K562 (cell line): ENCODE measurements around the gene ZDHHC14. TPM values are rescaled to one million over a fixed set of nuclear protein-coding genes. Genes with fewer than 3 reads are reported as not detected.

Experiments used
- ATAC-seq: fragments of 200-7000 bp; cut with Tn5 transposase; 3 replicates; pipeline ENCODE4 v1.9.1; 2020; ENCODE audit warnings: moderate library complexity
- BruUV-seq: library from RNA; stranded (reverse); fragments of 400-500 nt; replicated peaks from 2 replicates; lab custom pipeline; 2021; lab: Mats Ljungman, UMichigan
- CTCF ChIA-PET: fragments of 300-600 bp; formaldehyde crosslinking; extraction: SDS; loops from one replicate; lab custom pipeline; 2021; ENCODE audit warnings: low intra/inter-chr PET ratio; lab: Yijun Ruan, JAX
- POLR2A ChIA-PET: fragments of 300-600, 350-650 bp; sonication (Branson Sonifier 250); formaldehyde crosslinking; extraction: SDS; loops from one replicate; lab custom pipeline; 2021; ENCODE audit warnings: antibody characterized with exemption, inconsistent platforms; lab: Yijun Ruan, JAX
- DNase-seq, 4 experiments: peaks; one replicate each; pipeline versions ENCODE4 v3.0.0 to v3.0.0-alpha.2; 2011 to 2018; ENCODE audit warnings: low spot score in 3 of 4, mixed read lengths in 3 of 4; ENCODE audit errors: extremely low read depth in 1 of 4
- FAIRE-seq: peaks from 2 replicates; lab custom pipeline; 2011; peaks lifted over from hg19 to GRCh38; lab: Jason Lieb, UNC
- H2AFZ ChIP-seq: 2 replicates; pipeline ENCODE4 v1.6.0; 2011; ENCODE audit warnings: low read depth, low read length, control low read depth, inconsistent platforms
- H3K27ac ChIP-seq: fragments of 200-600 bp; 3 replicates; pipeline ENCODE4 v1.8.0; 2011; ENCODE audit warnings: low read depth, mild to moderate bottlenecking, control low read depth, inconsistent platforms, low read length, moderate library complexity, mixed read lengths; ENCODE audit errors: extremely low read depth
- H3K27me3 ChIP-seq, 2 experiments: fragments of 300-600 bp in 1 of 2; 2 replicates in 1 of 2; 3 replicates in 1 of 2; pipeline versions ENCODE4 v1.6.0 to v1.8.0; 2011; ENCODE audit warnings: inconsistent platforms in 2 of 2, low read length in 2 of 2, mild to moderate bottlenecking in 1 of 2, mixed read lengths in 1 of 2, moderate library complexity in 1 of 2; ENCODE audit not compliant: control insufficient read depth in 2 of 2, insufficient read depth in 2 of 2
- H3K36me3 ChIP-seq: fragments of 300-600 bp; 3 replicates; pipeline ENCODE4 v1.8.0; 2011; ENCODE audit warnings: mild to moderate bottlenecking, low read length, inconsistent platforms; ENCODE audit not compliant: control insufficient read depth, insufficient read depth
- H3K4me1 ChIP-seq, 2 experiments: fragments of 200-600 bp in 1 of 2; replicated peaks in 1 of 2; 2 replicates in 1 of 2; 3 replicates in 1 of 2; pipeline versions ENCODE4 v1.5.1 to v1.8.0; 2011; ENCODE audit warnings: inconsistent platforms in 2 of 2, low read length in 2 of 2, mild to moderate bottlenecking in 1 of 2, mixed read lengths in 1 of 2, moderate library complexity in 1 of 2; ENCODE audit not compliant: control insufficient read depth in 2 of 2, insufficient read depth in 2 of 2
- H3K4me2 ChIP-seq: 2 replicates; pipeline ENCODE4 v1.6.1; 2011; ENCODE audit warnings: low read length, control low read depth, inconsistent platforms, mixed read lengths; ENCODE audit not compliant: insufficient read depth
- H3K4me3 ChIP-seq: fragments of 200-600 bp; sonication (generic), shearing (Covaris generic); 2 replicates; pipeline ENCODE4 v1.5.1; 2016; ENCODE audit warnings: control low read depth, inconsistent platforms
- H3K79me2 ChIP-seq: fragments of 200-600 bp; 3 replicates; pipeline ENCODE4 v1.8.0; 2011; ENCODE audit warnings: low read length, inconsistent platforms; ENCODE audit not compliant: control insufficient read depth, insufficient read depth
- H3K9ac ChIP-seq, 2 experiments: 2 replicates each; pipeline versions ENCODE4 v1.6.0 to v1.6.1; 2011; ENCODE audit warnings: low read depth in 2 of 2, low read length in 2 of 2, control low read depth in 1 of 2, inconsistent platforms in 1 of 2, mild to moderate bottlenecking in 1 of 2, mixed read lengths in 1 of 2; ENCODE audit not compliant: insufficient read depth in 1 of 2
- H3K9me1 ChIP-seq: one replicate; pipeline ENCODE4 v1.6.0; 2011; ENCODE audit warnings: inconsistent platforms, mild to moderate bottlenecking, low read length, moderate library complexity; ENCODE audit not compliant: control insufficient read depth, insufficient read depth
- H3K9me3 ChIP-seq: replicated peaks from 2 replicates; pipeline ENCODE4 v1.5.1; 2011; ENCODE audit warnings: low read depth, low read length, inconsistent platforms; ENCODE audit not compliant: control insufficient read depth, insufficient read depth
- H4K20me1 ChIP-seq: replicated peaks from 2 replicates; pipeline ENCODE4 v1.6.1; 2011; ENCODE audit warnings: low read length, inconsistent platforms, mixed read lengths; ENCODE audit not compliant: control insufficient read depth, insufficient read depth
- ADNP ChIP-seq: fragments of 200-800 bp; sonication (Bioruptor generic); IDR thresholded peaks from 2 replicates; pipeline ENCODE4 v1.6.1; 2016; ENCODE audit warnings: missing genetic modification characterization, missing compliant biosample characterization
- CXXC5 ChIP-seq: fragments of 250-450 bp; sonication (Bioruptor Pico); IDR thresholded peaks from 2 replicates; pipeline ENCODE4 v1.8.0; 2022; ENCODE audit warnings: inconsistent platforms, mild to moderate bottlenecking, moderate library complexity
- DMBX1 ChIP-seq: fragments of 250-450 bp; sonication (Bioruptor Pico); IDR thresholded peaks from 2 replicates; pipeline ENCODE4 v1.8.0; 2022; ENCODE audit warnings: inconsistent platforms, mild to moderate bottlenecking, moderate library complexity, borderline replicate concordance
- FOS ChIP-seq: IDR thresholded peaks from 3 replicates; pipeline ENCODE4 v1.6.1; 2011; ENCODE audit not compliant: insufficient read length; ENCODE audit errors: extremely low read depth
- GTF2F1 ChIP-seq: IDR thresholded peaks from 2 replicates; pipeline ENCODE4 v1.6.1; 2011; ENCODE audit warnings: low read depth, low read length, improper control_type of control experiment
- HIVEP1 ChIP-seq: fragments of 250-450 bp; sonication (Bioruptor Pico); IDR thresholded peaks from 2 replicates; pipeline ENCODE4 v1.4.0; 2020; ENCODE audit warnings: mild to moderate bottlenecking
- MAFG ChIP-seq: fragments of 450-650 bp; conservative IDR thresholded peaks from 2 replicates; pipeline ENCODE4 v1.6.1; 2016; ENCODE audit warnings: missing genetic modification characterization, missing compliant biosample characterization
- MAFK ChIP-seq: IDR thresholded peaks from 2 replicates; pipeline ENCODE4 v1.6.1; 2011; ENCODE audit warnings: low read length, improper control_type of control experiment
- POLR2G ChIP-seq: fragments of 200-400 bp; formaldehyde crosslinking; IDR thresholded peaks from 2 replicates; pipeline ENCODE4 v1.6.1; 2017; ENCODE audit warnings: low read depth, mild to moderate bottlenecking, antibody characterized with exemption, low read length, moderate library complexity
- RFX1 ChIP-seq: fragments of 450-650 bp; IDR thresholded peaks from 2 replicates; pipeline ENCODE4 v1.6.1; 2016; ENCODE audit warnings: mild to moderate bottlenecking, moderate library complexity
- SRF ChIP-seq, 2 experiments: fragments of 250-450, 450-650 bp in 1 of 2; sonication (Bioruptor Pico) in 1 of 2; sonication (generic) in 1 of 2; formaldehyde crosslinking; IDR thresholded peaks; 2 replicates each; pipeline versions ENCODE4 v1.5.0 to v1.5.1; 2020 to 2022; ENCODE audit warnings: mild to moderate bottlenecking in 1 of 2, missing genetic modification reagents in 1 of 2
- TARDBP ChIP-seq: fragments of 450-650 bp; IDR thresholded peaks from 2 replicates; pipeline ENCODE4 v1.6.1; 2016
- TCF7L2 ChIP-seq: fragments of 150-350 bp; IDR thresholded peaks from 2 replicates; pipeline ENCODE4 v1.6.1; 2016; ENCODE audit warnings: low read depth, mild to moderate bottlenecking, low read length, moderate library complexity
- ZNF280B ChIP-seq: fragments of 250-450 bp; sonication (Bioruptor Pico); IDR thresholded peaks from 2 replicates; pipeline ENCODE4 v1.5.1; 2021; ENCODE audit warnings: mild to moderate bottlenecking
- ZNF668 ChIP-seq: fragments of 250-450 bp; sonication (Bioruptor Pico); IDR thresholded peaks from 2 replicates; pipeline ENCODE4 v1.8.0; 2022; ENCODE audit warnings: mild to moderate bottlenecking, inconsistent platforms
- ZNF695 ChIP-seq: fragments of 450-650 bp; formaldehyde crosslinking; IDR thresholded peaks from 2 replicates; pipeline ENCODE4 v1.4.0; 2020; ENCODE audit warnings: mild to moderate bottlenecking, moderate library complexity
- WGBS: fragments of 100-300 bp; shearing (Covaris generic); methylation state at CpG from one replicate; pipeline ENCODE4 v1.1.6; 2016; ENCODE audit warnings: low coverage, mixed read lengths; ENCODE audit not compliant: insufficient coverage; ENCODE audit errors: missing lambda C conversion rate; 5-methylcytosine and 5-hydroxymethylcytosine counted together
- in situ Hi-C: fragments of 300-500 bp; cut with MboI; formaldehyde crosslinking; loops from 4 replicates; pipeline ENCODE4 v1.15.0; 2018; ENCODE audit warnings: inconsistent platforms, mixed read lengths
- intact Hi-C: fragments of 100-400 bp; cut with micrococcal nuclease; formaldehyde crosslinking; loops from 2 replicates; pipeline ENCODE4 v1.14.2; 2022
- polyA plus RNA-seq, 8 experiments: library from polyadenylated mRNA; depleted of rRNA in 4 of 8; stranded (reverse) in 5 of 8; unstranded in 3 of 8; fragments of >200 nt; fragmentation: Nextera tagmentation in 2 of 8; fragmentation: Illumina TruSeq in 1 of 8; extraction: Ambion mirVana in 2 of 8; extraction: Trizol in 1 of 8; gene quantifications; 2 replicates each; pipeline versions ENCODE4 v1.2.1 to v1.2.3, GENCODE V29; 2011 to 2014; ENCODE audit warnings: inconsistent platforms in 1 of 8, missing spikeins in 1 of 8
- total RNA-seq, 7 experiments: library from RNA; depleted of rRNA in 6 of 7; stranded (reverse); fragments of >200 nt in 6 of 7; fragmentation: Illumina TruSeq in 2 of 7; extraction: Trizol in 2 of 7; gene quantifications; 2 replicates each; pipeline versions ENCODE4 v1.2.1 to v1.2.3, GENCODE V29; 2011 to 2021; ENCODE audit warnings: low replicate concordance in 1 of 7

The ZDHHC14 gene
- total and polyA plus RNA-seq, 9 of the 15 experiments (the other 6 are each of a cell fraction or from before 2014, with no cell fraction given): 0.92 to 23.1 (median 13.8) TPM

DNA sequence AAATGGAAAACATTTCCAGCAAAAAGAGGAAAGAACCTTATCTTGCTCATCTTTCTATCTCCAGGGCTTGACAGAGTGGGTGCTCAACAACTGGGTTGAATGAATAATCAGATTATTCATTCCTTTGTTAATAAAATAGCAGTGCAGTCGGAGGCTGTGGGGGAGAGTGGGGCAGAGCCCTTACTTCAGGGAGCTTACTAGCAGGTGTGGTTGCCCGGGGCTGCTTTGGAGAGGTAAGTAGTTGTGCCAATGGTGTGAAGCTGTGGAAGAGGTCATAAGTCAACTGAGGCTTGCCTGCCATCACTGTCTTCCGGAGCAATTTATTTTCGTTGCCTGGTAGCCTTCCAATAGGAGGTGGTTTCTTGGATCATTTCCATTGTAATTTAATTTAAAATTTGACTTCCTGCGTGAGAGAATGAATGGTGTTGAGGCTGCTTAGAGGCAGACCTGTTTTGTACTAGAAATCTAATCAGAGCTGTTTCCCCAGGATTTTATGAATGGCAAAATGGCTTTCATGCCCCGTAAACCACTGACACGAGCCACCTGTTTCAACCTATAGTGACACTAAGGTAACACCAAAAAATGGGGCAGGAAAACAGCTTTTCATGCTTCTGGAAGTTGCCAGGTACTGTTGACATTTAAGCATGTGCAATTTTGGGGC lies 51.4 kb downstream of the ZDHHC14 start:
- Histone ChIP-seq H3K4me2 (no peak overlapping the region), H3K27me3 (no peaks in the 10 kb centered on the region), H3K4me3 (no peak overlapping the region), H3K4me1 (peaks cover 17 to 27% of the 10 kb centered on the region in 2 experiments), H3K79me2 (peaks cover 18% of the 10 kb centered on the region; the same call in 2 of the 3 replicates), H3K9me3 (no peaks in the 10 kb centered on the region), H3K9ac (no peak overlapping the region), H3K36me3 (no peaks in the 10 kb centered on the region; the same call in 2 of the 3 replicates), H2AFZ (no peak overlapping the region), H4K20me1 (0 out of 2 replicates have a peak, but pooled peaks cover 7% of the 10 kb centered on the region), H3K9me1 (peaks cover 4% of the 10 kb centered on the region), H3K27ac (no peak overlapping the region)
- 62% methylated on average over 7 of the region's 7 CpGs for WGBS
- POLR2A ChIA-PET: interaction anchor here (0.7 to 1.7 kb wide), 3 partner anchors 8 to 22 kb away, joined by 3 to 9 read pairs (median 3); no protein-coding TSS in a partner anchor
- intact Hi-C loops: no loop called here
- DNase-seq: no peak
- CTCF ChIA-PET: no interaction called here
- FAIRE-seq: no peak
- no peak for ATAC-seq
- BruUV-seq: no TSS peak
- in situ Hi-C loops: no loop called here
- TF ChIP-seq POLR2G (no peak), TCF7L2 (no peak), RFX1 (no peak), MAFK (no peak), HIVEP1 (CRISPR knock-in tag) (no peak), ZNF280B (CRISPR knock-in tag) (no peak), SRF (CRISPR knock-in tag; IDR thresholded peaks at IDR 0.05) (no peak), TARDBP (no peak), MAFG (tag) (no peak), CXXC5 (CRISPR knock-in tag) (no peak), ZNF695 (CRISPR knock-in tag) (no peak), DMBX1 (CRISPR knock-in tag) (no peak), ZNF668 (CRISPR knock-in tag) (no peak), ADNP (tag) (no peak), FOS (no peak), GTF2F1 (no peak)
